ENCODE results near the gene CCND2.
A peak's percentile ranks its signal among the peaks of the same experiment; 100 is the strongest.

CCND2 gene

DNA sequence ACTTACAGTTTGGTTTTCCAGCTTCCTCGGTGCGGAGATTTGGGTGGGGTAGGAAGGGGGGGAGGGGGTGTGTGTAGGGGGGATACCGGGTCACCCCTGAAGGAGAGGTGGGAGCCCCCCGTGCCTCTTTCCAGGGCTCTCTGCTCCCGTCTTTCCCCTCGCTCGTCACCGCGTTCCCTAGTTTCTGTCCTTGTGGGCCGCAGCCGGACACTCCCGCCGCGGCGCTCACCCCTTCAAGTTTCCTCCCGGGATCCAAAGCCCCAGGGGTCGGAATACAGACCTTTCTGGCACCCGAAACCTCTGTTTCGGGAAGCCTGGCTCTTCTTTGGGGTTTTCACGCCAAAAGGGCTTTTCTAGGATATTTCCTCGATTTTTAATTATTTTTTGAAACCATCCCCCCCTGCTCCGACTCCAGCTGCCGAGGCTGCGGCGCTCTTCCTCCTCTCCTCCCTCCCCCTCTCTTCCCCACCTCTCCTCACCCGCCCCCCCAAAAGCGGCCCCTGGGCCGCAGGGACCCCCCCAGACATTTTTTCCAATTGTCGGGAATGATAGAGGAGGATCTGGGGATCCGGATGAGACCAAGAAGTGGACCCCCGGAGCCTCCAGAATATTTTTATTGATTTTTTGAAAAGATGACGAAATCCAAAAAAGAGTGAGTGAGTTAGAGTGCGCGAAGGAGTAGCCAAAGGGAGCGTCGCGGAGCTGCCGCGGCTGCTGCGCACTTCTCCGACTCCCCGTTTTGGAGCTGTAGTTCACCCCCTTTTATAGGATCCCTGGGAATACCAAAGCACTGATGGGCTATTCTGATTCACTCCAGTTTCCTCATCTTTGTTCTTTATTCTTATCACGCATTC lies 1.7 kb downstream of the CCND2 start:
- DNase-seq (ENCODE audit: low read depth), result peak; percentile 38
- peak overlapping the region; percentile 93 for H3K4me3 ChIP-seq (ENCODE audit: low read depth, low read length)
- TF ChIP-seq, protein P1, sequence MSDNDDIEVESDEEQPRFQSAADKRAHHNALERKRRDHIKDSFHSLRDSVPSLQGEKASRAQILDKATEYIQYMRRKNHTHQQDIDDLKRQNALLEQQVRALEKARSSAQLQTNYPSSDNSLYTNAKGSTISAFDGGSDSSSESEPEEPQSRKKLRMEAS (IDR thresholded peaks at IDR 0.05; ENCODE audit: low read depth, low read length), result no peak
- TF ChIP-seq CTCF (IDR thresholded peaks at IDR 0.05; ENCODE audit: low read depth, low read length) (no peak), POLR2A (IDR thresholded peaks at IDR 0.05; ENCODE audit: extremely low read depth, insufficient read length) (no peak), MYC (IDR thresholded peaks at IDR 0.05; ENCODE audit: low read depth, low read length) (no peak)

GRCh38 chr12:4275870-4276301 lies 2.3 kb downstream of the CCND2 start:
- peak overlapping the region; percentile 93 for H3K4me3 ChIP-seq (ENCODE audit: low read depth, low read length)
- TF ChIP-seq POLR2A (IDR thresholded peaks at IDR 0.05; ENCODE audit: extremely low read depth, insufficient read length) (no peak), MYC (IDR thresholded peaks at IDR 0.05; ENCODE audit: low read depth, low read length) (no peak), CTCF (IDR thresholded peaks at IDR 0.05; ENCODE audit: low read depth, low read length) (no peak)
- TF ChIP-seq, protein P1 (IDR thresholded peaks at IDR 0.05; ENCODE audit: low read depth, low read length), result no peak
- no peak for DNase-seq (ENCODE audit: low read depth)

GRCh38 chr12:4276524-4277204 lies 3.1 kb downstream of the CCND2 start:
- H3K4me3 ChIP-seq (ENCODE audit: low read depth, low read length), result peak overlapping the region; percentile 93
- TF ChIP-seq, protein P1 (IDR thresholded peaks at IDR 0.05; ENCODE audit: low read depth, low read length), result no peak
- TF ChIP-seq MYC (IDR thresholded peaks at IDR 0.05; ENCODE audit: low read depth, low read length) (no peak), POLR2A (IDR thresholded peaks at IDR 0.05; ENCODE audit: extremely low read depth, insufficient read length) (peak; percentile 22), CTCF (IDR thresholded peaks at IDR 0.05; ENCODE audit: low read depth, low read length) (peak; percentile 71)
- peak; percentile 91 for DNase-seq (ENCODE audit: low read depth)

DNA sequence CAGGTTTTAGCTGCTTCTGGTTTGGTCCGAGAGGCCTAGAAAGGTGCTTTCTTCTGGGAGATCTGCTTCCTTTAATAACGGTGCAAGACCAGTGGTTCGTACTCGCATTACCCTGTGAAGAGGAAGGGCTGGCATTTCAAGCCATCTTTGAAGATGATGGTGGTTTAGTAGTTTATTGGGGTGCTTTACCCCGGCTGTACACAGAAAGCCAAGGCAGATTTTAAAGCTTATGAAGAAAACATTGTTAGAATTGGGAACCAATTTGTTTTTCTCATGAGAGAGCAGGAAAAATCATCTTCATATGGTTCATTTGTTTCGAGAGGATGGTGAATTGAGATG lies 3.6 kb downstream of the CCND2 start:
- H3K4me3 ChIP-seq (ENCODE audit: low read depth, low read length), result peak overlapping the region; percentile 44
- TF ChIP-seq POLR2A (IDR thresholded peaks at IDR 0.05; ENCODE audit: extremely low read depth, insufficient read length) (peak; percentile 1), MYC (IDR thresholded peaks at IDR 0.05; ENCODE audit: low read depth, low read length) (no peak)
- no peak for DNase-seq (ENCODE audit: low read depth)

DNA sequence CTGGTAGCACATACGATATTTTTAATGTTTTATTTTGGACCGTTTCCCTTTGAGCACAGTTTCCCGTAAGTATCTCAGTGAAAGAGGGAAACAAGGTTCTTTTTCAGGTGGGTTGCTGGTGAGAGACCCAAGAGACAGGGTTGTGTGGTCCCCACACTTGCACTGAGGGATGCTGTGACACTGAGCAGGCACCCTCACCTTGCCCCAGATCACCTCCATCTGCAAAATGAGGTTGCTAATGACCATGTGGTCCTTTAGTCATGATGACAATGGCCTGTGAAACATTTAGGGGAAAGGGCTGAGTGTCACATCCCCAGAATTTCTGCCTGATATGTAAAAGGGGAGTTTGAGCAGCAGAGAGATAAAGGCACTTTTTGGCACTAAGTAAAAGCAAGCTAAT lies 4.3 kb downstream of the CCND2 start:
- TF ChIP-seq MYC (IDR thresholded peaks at IDR 0.05; ENCODE audit: low read depth, low read length), result no peak
- TF ChIP-seq, protein P1 (IDR thresholded peaks at IDR 0.05; ENCODE audit: low read depth, low read length), result no peak
- no peak for TF ChIP-seq CTCF (IDR thresholded peaks at IDR 0.05; ENCODE audit: low read depth, low read length)
- no peak for TF ChIP-seq POLR2A (IDR thresholded peaks at IDR 0.05; ENCODE audit: extremely low read depth, insufficient read length)
- DNase-seq (ENCODE audit: low read depth), result no peak
- peak overlapping the region; percentile 44 for H3K4me3 ChIP-seq (ENCODE audit: low read depth, low read length)
